GM12873 (cell line): ENCODE measurements around the gene SLC39A11.

Experiments
- CTCF ChIP-seq: IDR thresholded peaks from 2 replicates; pipeline ENCODE4 v1.5.1; 2012; ENCODE audit warnings: low read depth, mild to moderate bottlenecking, moderate library complexity, low read length, control low read depth; ENCODE audit not compliant: insufficient read depth; ENCODE audit errors: missing control alignments

Gene SLC39A11

DNA sequence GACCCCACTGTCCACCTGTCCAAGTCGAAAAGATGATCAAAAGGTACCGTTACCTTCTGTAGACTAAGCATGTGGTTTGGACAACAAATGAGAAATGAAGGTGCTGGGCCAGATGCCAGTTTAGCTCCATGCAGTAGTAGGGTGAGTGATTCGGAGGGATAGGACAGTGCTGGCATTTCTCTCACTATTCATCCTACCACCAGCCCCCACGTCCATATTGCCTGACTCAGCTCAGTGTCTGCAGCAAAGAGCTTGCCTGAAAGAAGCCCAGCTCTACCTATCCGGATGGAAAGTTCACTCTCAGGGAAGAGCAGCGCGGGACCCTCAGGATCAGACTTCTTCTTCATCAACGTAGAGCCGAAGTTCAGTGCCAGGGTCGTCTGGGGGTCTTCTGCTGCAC is 145.0 kb downstream of the SLC39A11 start:
- no peak for TF ChIP-seq CTCF

GRCh38 chr17:72946696-72947095 is 145.8 kb downstream of the SLC39A11 start:
- no peak for TF ChIP-seq CTCF

GRCh38 chr17:72946156-72946555 is 146.3 kb downstream of the SLC39A11 start:
- no peak for TF ChIP-seq CTCF

DNA sequence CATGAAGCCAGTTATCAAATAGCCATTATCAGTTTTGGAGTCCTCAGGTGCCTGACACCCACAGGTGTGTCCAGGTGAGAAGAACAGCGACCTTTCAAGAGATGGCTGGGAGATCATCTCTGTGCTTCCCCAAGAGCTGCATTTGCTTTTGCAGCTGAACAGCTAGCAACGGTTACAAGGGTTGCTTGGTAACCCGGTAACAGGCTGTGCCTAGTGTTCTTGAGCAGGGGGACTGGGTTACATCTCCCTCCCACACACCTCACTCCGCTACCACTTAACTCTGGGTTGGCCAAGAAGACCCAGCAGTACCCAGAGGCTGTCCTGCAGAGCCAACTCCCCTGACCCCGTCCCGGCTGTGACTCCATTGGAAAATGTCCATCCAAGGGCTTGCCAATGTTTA is 147.0 kb downstream of the SLC39A11 start:
- TF ChIP-seq CTCF = no peak

- no peak for TF ChIP-seq CTCF
Observed at GRCh38 chr17:72943826-72944689, 148.4 kb downstream of the SLC39A11 start.

DNA sequence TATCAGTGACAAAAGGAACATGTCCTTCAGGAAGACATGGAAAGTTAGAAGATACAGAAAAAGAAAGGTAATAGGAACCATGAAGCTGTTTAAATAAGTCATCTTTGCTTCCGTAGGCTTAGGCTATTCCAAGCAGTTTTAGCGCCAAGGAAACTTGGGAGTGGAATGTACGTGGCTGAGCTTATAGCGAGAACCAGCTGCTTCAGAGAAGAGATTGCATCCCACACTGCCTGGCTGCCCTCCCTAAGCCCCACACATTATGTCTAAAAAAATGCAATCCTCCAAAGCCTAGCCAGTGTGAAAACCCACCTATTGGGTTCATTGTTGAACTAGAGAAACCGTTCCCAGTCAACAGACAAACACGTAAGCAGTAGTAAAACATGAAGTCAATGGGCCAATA is 149.9 kb downstream of the SLC39A11 start:
- no peak for TF ChIP-seq CTCF

- TF ChIP-seq CTCF = no peak
Observed at GRCh38 chr17:72940496-72940895, 152.0 kb downstream of the SLC39A11 start.
